HEK293 (cell line): Measurements from ENCODE around the gene MSI2.

Source experiments
- BCL6B ChIP-seq: fragments of 450-650 bp; formaldehyde crosslinking; IDR thresholded peaks from 2 replicates; pipeline ENCODE4 v1.5.1; 2017; ENCODE audit warnings: missing biosample characterization, missing genetic modification characterization
- IKZF3 ChIP-seq: fragments of 450-650 bp; IDR thresholded peaks from 2 replicates; pipeline ENCODE4 v1.5.0; 2018; ENCODE audit warnings: missing biosample characterization, mild to moderate bottlenecking, missing genetic modification characterization, moderate library complexity
- OVOL3 ChIP-seq: fragments of 450-650 bp; formaldehyde crosslinking; IDR thresholded peaks from 2 replicates; pipeline ENCODE4 v1.5.1; 2016; ENCODE audit warnings: missing biosample characterization, missing genetic modification characterization
- PRDM1 ChIP-seq: fragments of 450-650 bp; formaldehyde crosslinking; IDR thresholded peaks from 2 replicates; pipeline ENCODE4; 2016; ENCODE audit warnings: missing biosample characterization, missing genetic modification characterization
- SP7 ChIP-seq: fragments of 450-650 bp; formaldehyde crosslinking; IDR thresholded peaks from 2 replicates; pipeline ENCODE4 v1.5.1; 2016; ENCODE audit warnings: missing biosample characterization, missing genetic modification characterization
- ZEB2 ChIP-seq: fragments of 450-650 bp; formaldehyde crosslinking; IDR thresholded peaks from 2 replicates; pipeline ENCODE4 v1.5.1; 2016; ENCODE audit warnings: missing biosample characterization, missing genetic modification characterization
- ZFP69B ChIP-seq: fragments of 450-650 bp; formaldehyde crosslinking; IDR thresholded peaks from 2 replicates; pipeline ENCODE4 v1.5.1; 2016; ENCODE audit warnings: missing biosample characterization, missing genetic modification characterization
- ZNF114 ChIP-seq: fragments of 450-650 bp; formaldehyde crosslinking; IDR thresholded peaks from 2 replicates; pipeline ENCODE4 v1.5.0; 2017; ENCODE audit warnings: missing biosample characterization, missing genetic modification characterization
- ZNF146 ChIP-seq: fragments of 450-650 bp; formaldehyde crosslinking; IDR thresholded peaks from 2 replicates; pipeline ENCODE4 v1.5.1; 2016; ENCODE audit warnings: missing biosample characterization, missing genetic modification characterization
- ZNF175 ChIP-seq: fragments of 450-650 bp; formaldehyde crosslinking; IDR thresholded peaks from 2 replicates; pipeline ENCODE4 v1.5.1; 2016; ENCODE audit warnings: missing biosample characterization, missing genetic modification characterization
- ZNF280C ChIP-seq: fragments of 450-650 bp; formaldehyde crosslinking; IDR thresholded peaks from 2 replicates; pipeline ENCODE4 v1.5.1; 2016; ENCODE audit warnings: missing biosample characterization, missing genetic modification characterization
- ZNF292 ChIP-seq: fragments of 450-650 bp; formaldehyde crosslinking; IDR thresholded peaks from 2 replicates; pipeline ENCODE4 v1.5.1; 2016; ENCODE audit warnings: low read depth, missing biosample characterization, missing genetic modification characterization, borderline replicate concordance
- ZNF302 ChIP-seq: fragments of 450-650 bp; formaldehyde crosslinking; IDR thresholded peaks from 2 replicates; pipeline ENCODE4 v1.5.1; 2016; ENCODE audit warnings: missing biosample characterization, missing genetic modification characterization, low read depth
- ZNF311 ChIP-seq: fragments of 450-650 bp; formaldehyde crosslinking; IDR thresholded peaks from 2 replicates; pipeline ENCODE4 v1.5.1; 2017; ENCODE audit warnings: missing biosample characterization, missing genetic modification characterization, borderline replicate concordance
- ZNF366 ChIP-seq: fragments of 450-650 bp; formaldehyde crosslinking; conservative IDR thresholded peaks from 2 replicates; pipeline ENCODE4 v1.5.1; 2016; ENCODE audit warnings: missing biosample characterization, missing genetic modification characterization
- ZNF391 ChIP-seq: fragments of 450-650 bp; formaldehyde crosslinking; IDR thresholded peaks from 2 replicates; pipeline ENCODE4 v1.5.1; 2016; ENCODE audit warnings: low read depth, missing biosample characterization, missing genetic modification characterization, borderline replicate concordance
- ZNF404 ChIP-seq: fragments of 450-650 bp; formaldehyde crosslinking; IDR thresholded peaks from 2 replicates; pipeline ENCODE4 v1.5.1; 2017; ENCODE audit warnings: missing biosample characterization, missing genetic modification characterization
- ZNF473 ChIP-seq: fragments of 450-650 bp; formaldehyde crosslinking; IDR thresholded peaks from 2 replicates; pipeline ENCODE4 v1.5.1; 2017; ENCODE audit warnings: missing biosample characterization, missing genetic modification characterization
- ZNF518A ChIP-seq: fragments of 450-650 bp; formaldehyde crosslinking; conservative IDR thresholded peaks from 2 replicates; pipeline ENCODE4 v1.5.1; 2016; ENCODE audit warnings: low read depth, missing biosample characterization, missing genetic modification characterization
- ZNF530 ChIP-seq: fragments of 450-650 bp; formaldehyde crosslinking; IDR thresholded peaks from 2 replicates; pipeline ENCODE4 v1.5.1; 2016; ENCODE audit warnings: low read depth, missing biosample characterization, missing genetic modification characterization
- ZNF596 ChIP-seq: fragments of 450-650 bp; IDR thresholded peaks from 2 replicates; pipeline ENCODE4 v1.5.0; 2018; ENCODE audit warnings: missing biosample characterization, mild to moderate bottlenecking, missing genetic modification characterization, moderate library complexity
- ZNF639 ChIP-seq: fragments of 450-650 bp; formaldehyde crosslinking; IDR thresholded peaks from 2 replicates; pipeline ENCODE4 v1.5.1; 2016; ENCODE audit warnings: missing biosample characterization, missing genetic modification characterization
- ZNF701 ChIP-seq: fragments of 450-650 bp; formaldehyde crosslinking; IDR thresholded peaks from 2 replicates; pipeline ENCODE4 v1.5.1; 2016; ENCODE audit warnings: missing biosample characterization, missing genetic modification characterization
- ZNF707 ChIP-seq: fragments of 450-650 bp; formaldehyde crosslinking; IDR thresholded peaks from 2 replicates; pipeline ENCODE4 v1.5.1; 2016; ENCODE audit warnings: missing biosample characterization, missing genetic modification characterization
- ZNF768 ChIP-seq: fragments of 450-650 bp; formaldehyde crosslinking; IDR thresholded peaks from 2 replicates; pipeline ENCODE4 v1.5.1; 2018; ENCODE audit warnings: missing biosample characterization, mild to moderate bottlenecking, missing genetic modification characterization
- ZNF785 ChIP-seq: fragments of 450-650 bp; formaldehyde crosslinking; IDR thresholded peaks from 2 replicates; pipeline ENCODE4 v1.5.1; 2016; ENCODE audit warnings: missing biosample characterization, missing genetic modification characterization
- ZNF792 ChIP-seq: fragments of 450-650 bp; formaldehyde crosslinking; IDR thresholded peaks from 2 replicates; pipeline ENCODE4 v1.5.1; 2016; ENCODE audit warnings: missing biosample characterization, missing genetic modification characterization
- ZNF837 ChIP-seq: fragments of 450-650 bp; formaldehyde crosslinking; IDR thresholded peaks from 2 replicates; pipeline ENCODE4 v1.5.1; 2016; ENCODE audit warnings: missing biosample characterization, missing genetic modification characterization
- ZSCAN23 ChIP-seq: fragments of 450-650 bp; formaldehyde crosslinking; IDR thresholded peaks from 2 replicates; pipeline ENCODE4 v1.5.1; 2016; ENCODE audit warnings: missing biosample characterization, missing genetic modification characterization
- ZSCAN4 ChIP-seq: fragments of 450-650 bp; formaldehyde crosslinking; IDR thresholded peaks from 2 replicates; pipeline ENCODE4 v1.5.1; 2017; ENCODE audit warnings: missing biosample characterization, missing genetic modification characterization

MSI2 gene

GRCh38 chr17:57548421-57549410 is 292.4 kb downstream of the MSI2 start (continued):
- TF ChIP-seq ZNF473 (tag by site-specific recombination) (no peak), ZFP69B (tag by site-specific recombination) (peak; percentile 35; the same call in 1 of the 2 replicates), ZNF114 (no peak), ZNF639 (tag by site-specific recombination) (peak; percentile 84), ZNF404 (tag by site-specific recombination) (no peak), OVOL3 (tag by site-specific recombination) (no peak), ZNF792 (tag by site-specific recombination) (no peak), ZNF311 (tag by site-specific recombination) (no peak), ZNF518A (tag by site-specific recombination) (no peak), ZNF596 (tag by site-specific recombination) (no peak), ZNF366 (peak; percentile 78), PRDM1 (no peak), ZNF707 (tag by site-specific recombination) (no peak), ZNF175 (tag by site-specific recombination) (no peak), ZNF837 (tag by site-specific recombination) (no peak), BCL6B (tag by site-specific recombination) (no peak), ZNF785 (tag by site-specific recombination) (no peak), ZSCAN23 (tag by site-specific recombination) (no peak), ZNF146 (tag by site-specific recombination) (peak; percentile 56), ZNF302 (tag by site-specific recombination) (no peak), SP7 (tag by site-specific recombination) (peak; percentile 96), ZNF768 (tag by site-specific recombination) (no peak), ZEB2 (tag by site-specific recombination) (peak; percentile 95), ZSCAN4 (no peak), ZNF391 (no peak), ZNF701 (tag by site-specific recombination) (no peak), ZNF530 (tag by site-specific recombination) (no peak), IKZF3 (tag by site-specific recombination) (peak; percentile 79), ZNF280C (tag by site-specific recombination) (no peak), ZNF292 (no peak)
